Activated CD8-positive, alpha-beta memory T cell treated with anti-CD3 and anti-CD28 coated beads, Interleukin-2, amount 50 U/mL, for 4 hours (primary cell): ENCODE data around the gene ORAI2.
"Not testable (repeated sequence)": the region's sequence is repeated elsewhere in the genome, so short reads cannot be mapped to it uniquely, and the experiment has no call there.

Experiments
- DNase-seq: peaks from one replicate; pipeline ENCODE4 v3.0.0-alpha.2; 2020

ORAI2 gene

DNA sequence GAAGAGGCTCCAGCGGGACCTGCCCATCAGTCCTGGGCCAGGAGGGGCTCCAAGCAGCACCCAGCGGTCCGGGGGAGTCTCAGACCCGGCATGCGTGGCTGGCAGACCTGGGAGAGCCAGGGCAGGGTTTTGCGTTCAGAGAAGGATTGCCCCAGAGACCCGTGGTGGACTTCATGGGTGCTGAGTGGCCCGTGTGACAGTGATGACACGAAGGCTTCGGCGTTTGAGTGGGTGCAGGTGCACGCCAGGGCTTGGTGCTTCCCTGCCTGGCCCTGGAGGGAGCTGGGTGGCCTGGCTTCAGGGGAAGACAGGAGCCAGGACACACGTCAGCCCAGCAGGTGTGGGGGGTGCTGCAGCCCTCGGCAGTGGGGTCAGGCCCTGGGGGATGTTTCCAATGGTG lies 13.9 kb downstream of the ORAI2 start:
- no peak for DNase-seq

DNA sequence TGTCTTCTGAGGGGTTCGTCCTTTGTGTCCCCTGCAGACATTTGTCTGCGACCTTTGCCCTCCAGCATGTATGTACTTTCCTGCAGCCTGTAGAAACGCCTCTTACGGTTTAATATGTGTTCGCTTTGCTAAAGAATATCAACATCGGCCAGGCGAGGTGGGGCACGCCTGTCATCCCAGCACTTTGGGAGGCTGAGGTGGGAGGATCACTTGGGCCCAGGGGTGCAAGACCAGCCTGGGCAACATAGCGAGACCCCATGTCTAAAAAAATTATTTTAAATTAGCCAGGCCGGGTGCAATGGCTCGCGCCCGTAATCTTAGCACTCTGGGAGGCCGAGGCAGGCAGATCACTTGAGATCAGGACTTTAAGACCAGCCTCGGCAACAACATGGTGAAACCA lies 15.8 kb downstream of the ORAI2 start:
- no peak for DNase-seq

DNA sequence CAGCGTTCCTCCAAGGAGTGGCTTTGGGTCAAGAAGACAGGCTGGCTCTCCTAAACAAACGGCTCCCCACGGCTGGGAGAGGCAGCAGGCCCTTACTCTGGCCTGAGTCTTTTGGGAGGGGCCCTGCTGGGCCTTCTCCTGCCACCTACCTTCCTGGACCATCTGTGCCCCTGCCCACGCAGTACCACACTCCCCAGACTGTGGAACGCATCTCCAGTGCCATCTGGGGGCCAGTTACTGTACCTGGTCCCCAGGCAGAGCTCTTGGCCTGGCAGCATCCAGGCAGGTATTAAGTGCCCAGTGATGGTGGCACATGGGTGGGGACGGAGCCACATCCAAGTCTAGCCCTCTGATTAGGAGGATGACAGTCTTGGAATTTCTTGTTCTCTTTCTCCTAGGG lies 16.9 kb downstream of the ORAI2 start:
- peak; percentile 65 for DNase-seq

DNA sequence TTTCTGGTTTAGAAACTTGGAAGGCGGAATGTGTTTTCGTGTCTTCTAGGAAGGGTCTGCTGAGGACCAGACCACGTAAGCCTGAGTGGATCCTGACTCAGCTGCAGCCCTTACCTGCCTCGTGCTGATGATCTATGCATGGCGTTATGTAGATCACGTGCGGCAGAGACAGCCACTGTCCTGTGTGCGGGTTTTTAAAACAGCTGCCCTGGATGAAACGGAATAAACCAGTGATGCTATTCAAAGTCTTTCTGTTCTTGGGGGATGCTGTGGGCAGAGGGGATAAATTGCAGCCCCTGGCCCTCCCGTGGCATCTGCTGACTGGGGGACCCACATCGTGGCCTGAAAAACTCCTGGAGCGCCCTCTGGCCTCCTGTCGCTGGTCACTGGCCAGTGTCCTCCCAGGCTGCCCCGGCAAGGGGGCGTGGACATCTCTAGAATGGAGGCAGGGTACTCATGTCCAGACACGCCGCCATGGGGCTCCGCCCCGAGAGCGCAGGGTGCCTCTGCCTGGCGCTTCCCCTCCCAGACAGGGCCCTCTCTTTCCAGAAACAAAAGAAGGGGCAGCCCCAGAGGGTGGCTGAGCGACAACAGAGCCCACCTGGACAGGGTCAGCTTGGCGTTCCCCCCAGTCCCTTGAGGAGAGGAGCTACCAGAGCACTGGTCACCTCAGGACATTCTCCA lies 18.1 kb downstream of the ORAI2 start:
- DNase-seq = no peak

DNA sequence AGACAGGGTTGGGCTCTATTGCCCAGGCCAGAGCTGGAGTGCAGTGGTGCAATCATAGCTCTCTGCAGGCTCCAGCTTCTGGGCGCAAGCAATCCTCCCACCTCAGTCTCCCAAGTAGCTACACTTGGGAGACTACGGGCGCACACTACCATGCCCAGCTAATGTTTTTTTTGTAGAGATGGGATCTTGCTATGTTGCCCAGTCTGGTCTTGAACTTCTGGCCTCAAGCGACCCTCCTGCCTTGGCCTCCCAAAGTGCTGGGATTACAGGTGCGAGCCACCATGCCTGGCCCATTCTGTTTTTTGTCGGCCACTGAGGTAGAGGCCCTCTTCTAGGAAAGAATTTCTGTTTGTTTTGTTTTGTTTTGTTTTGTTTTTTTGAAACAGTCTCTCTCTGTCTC lies 19.1 kb downstream of the ORAI2 start:
- DNase-seq = no peak

DNA sequence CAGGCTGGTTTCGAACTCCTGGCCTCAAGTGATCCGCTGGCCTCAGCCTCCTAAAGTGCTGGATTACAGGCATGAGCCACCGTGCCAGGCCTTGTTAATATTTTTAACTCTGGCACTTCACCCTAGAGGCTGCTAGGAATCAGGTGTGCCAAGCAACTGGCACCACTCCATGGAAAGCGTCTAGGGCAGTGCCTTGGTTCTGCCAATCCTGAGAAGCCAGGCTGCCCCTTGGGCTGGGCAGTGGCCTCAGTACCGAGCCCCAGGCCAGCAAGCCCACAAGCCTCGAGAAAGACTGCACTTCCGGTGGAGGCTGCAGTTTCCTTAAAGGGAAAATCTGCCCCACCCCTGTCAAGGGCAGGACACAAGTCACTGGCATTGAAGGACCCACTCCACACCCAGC lies 19.9 kb downstream of the ORAI2 start:
- no peak for DNase-seq

DNA sequence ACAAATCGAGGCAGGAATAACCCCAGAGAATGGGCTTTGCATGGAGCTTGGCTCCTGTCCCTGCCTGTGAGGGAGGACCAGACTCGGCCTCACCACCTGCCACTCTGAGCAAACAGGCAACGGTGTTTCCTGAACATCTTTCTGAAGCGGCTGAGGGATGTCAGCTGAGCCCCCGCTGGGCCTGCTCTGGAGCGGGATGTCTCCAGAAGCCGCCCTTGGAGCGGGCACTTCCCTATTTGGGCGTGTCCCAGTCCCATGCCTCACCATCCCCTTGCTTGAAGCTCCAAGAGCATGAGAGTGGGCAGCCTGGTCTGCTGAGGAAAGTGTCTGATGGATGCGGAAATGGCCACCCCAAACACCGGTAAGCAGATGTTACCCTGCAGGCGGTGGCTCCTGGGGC lies 21.1 kb downstream of the ORAI2 start:
- no peak for DNase-seq

DNA sequence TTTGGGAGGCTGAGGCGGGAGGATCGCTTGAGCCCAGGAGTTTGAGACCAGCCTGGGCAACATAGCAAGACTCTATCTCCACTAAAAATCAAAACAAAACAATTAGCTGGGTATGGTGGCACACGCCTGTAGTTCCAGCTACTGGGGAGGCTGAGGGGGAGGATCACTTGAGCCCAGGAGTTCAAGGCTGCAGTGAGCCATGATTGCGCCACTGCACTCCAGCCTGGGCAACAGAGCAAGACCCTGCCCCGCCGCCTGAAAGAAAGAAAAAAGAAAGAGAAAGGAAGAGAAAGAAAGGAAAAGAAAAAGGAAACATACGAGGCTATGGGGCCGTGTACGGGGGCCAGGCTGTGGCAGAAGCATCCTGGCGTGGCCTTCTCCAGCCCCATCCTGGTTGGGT lies 21.6 kb downstream of the ORAI2 start:
- DNase-seq = not testable (repeated sequence)

DNA sequence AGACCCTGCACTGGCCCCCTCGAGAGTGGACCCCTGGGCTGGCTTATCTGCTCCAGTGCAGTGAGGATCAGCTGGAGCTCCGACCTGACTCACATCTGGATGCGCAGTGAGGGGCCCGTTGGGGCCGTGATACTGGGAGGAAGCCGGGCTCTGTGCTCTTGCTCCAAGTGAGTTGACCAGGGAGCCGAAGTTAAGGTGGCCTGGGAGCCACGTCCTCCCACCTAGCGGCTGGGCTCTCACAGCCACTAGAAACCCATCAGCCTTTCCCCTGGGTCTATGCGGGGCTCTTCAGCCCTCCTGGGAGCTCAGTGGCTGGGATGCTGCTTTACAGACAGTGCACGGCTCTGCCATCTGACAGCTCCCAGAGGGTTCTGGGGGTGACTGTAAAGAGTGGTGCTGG lies 22.2 kb downstream of the ORAI2 start:
- DNase-seq = no peak

DNA sequence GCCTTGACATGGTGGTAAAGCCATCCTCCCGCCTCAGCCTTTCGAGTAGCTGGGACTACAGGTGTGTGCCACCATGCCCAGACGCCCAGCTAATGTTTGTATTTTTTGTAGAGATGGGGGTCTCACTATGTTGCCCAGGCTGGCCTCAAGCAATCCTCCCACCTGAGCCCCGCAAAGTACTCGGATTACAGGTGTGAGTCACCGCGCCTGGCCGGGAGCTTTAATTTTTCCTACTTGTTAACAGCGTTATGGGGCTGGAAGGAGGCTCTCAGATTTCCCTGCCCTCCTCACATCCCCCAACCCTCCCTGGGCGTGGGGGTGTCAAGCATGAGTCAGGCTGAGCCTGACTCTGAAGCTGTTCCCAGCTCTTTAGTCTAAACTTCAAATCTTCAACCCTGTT lies 23.0 kb downstream of the ORAI2 start:
- DNase-seq = no peak

DNA sequence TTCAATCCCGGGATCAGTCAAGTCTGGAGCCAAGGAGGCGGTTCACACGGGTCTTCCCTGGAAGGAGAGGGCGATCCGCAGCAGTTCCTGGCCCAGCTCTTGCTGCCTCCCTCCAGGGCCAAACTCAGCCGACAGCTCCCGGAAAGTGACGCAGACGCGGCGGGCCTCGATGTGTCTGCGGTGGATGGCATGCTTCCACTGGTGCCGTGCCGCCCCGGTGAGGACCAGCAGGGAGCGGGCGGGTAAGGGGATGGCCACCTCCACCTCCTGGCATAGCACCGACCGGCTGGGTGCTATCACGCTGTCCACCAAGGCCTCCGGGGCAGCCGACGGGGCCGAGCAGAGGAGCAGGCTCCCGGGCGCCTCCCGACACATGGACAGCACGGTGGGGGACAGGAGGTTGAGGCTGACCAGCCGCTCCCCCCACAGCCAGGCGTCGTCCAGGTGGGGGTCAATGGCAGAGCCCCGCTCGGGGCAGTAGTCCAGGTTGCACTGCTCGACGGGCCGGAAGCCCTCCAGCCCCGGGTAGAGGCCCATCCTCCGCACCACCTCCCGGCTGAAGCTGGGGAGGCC lies 24.1 kb downstream of the ORAI2 start:
- no peak for DNase-seq

DNA sequence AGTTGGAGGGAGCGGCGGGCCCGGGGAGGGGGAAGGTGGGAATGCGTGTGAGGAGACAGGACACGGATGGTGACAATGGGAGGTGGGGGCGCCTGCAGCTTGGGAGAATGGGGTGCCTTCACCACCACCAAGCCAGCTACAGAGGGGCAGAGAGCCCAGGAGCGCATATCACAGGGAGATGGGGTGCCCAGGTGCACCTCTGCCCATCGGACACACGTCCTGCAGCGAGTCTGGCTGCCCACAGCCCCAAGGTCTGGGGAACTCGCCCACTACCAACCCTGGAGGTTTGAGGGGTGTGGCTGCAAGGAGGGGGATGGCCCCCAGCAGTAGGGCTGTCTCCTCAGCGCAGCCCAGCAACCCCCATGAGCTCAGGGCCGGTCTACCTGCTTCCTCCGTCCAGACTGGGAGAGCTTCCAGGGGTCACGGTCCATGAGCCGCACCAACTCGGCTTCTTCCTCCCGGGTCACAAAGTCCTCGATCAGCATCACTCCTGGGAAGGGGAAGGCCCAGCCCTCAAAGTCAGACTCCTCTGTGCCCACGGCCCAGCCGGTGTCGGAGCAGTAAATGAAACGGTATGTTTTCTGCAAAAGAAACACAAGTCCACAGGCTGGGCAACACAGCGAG lies 26.0 kb downstream of the ORAI2 start:
- no peak for DNase-seq

DNA sequence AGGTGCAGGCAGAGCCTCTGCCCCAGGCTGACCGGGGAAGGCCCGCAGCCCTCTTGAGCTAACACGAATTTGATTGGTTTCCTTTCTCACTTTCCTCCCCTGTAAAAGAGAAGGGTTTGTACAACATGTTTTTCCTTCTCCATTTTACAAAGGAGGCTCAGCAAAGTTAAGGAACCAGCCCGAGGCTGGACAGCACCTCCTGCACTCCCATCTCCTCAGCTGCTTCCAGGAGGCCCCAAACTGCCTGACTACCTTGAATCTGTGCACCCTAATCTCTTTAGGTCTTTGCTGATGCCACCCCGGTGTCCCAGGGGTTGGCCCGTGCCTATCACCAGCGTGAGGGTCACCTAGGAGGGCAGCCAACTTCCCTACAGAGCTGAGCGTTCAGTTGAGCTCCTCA lies 27.1 kb downstream of the ORAI2 start:
- DNase-seq = no peak

DNA sequence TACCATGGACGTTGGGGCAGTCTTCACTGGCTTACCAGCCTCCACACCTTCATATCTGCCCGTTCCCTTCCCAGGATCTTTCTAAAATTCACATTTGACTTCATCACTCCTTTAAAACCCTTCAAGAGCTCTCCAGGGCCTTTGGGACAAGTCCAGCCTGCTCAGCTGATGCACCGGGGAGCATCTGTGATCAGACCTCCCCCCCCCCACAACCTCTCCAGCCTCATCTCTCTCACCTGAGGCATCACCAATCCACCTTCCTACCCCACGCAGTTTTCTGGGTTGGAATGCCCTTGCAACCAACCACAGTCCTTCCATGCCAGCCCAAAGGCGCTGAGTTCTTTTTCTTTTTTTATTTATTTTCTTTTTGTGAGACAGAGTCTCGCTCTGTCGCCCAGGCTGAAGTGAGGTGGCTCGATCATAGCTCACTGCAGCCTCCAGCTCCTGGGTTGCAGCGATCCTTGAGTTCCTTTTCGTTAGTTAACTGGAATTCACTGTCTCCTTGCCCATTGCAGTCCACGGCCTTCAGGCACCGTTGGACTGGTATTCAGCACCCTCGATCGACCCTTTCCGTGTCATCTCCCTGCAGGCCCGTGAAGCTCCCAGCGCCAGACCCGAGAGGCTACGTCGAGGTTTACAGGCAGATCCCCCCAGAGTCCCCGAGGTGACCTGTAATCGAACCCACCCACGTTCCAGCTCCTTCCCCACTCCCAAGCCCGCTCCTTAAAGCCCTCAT lies 30.6 kb downstream of the ORAI2 start:
- no peak for DNase-seq

DNA sequence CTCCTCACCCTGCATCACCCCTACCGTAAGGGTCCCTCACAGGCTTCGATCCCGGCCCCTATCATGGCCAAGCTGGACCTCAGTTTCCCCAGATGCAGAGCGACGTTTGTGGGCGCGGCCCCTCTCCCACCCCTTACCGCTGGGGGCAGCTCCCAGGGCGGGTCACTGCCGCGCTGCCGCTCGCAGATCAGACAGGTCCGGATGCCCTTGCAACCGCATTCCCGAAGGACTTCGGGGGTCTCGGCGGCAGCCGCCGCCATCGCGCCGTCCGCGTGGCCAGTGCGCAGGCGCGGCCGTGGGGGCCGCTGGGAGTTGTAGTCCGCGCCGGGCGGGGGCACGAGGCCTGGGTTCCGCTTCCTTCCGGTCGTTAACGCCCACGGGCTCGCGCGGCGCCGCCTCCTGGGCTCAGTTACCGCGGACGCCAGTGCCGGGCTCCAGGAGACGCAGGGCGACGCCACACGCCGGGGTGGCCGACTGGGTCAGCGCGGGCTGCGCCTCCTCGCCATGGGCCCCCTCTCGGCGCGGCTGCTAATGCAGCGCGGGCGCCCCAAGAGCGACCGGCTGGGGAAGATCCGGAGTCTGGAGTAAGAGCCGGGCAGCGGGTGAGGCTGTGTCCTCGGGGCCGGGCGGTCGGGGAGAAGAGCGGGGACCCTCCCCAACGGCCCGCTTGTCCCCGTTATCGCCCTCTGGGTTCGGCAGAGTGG lies 31.4 kb downstream of the ORAI2 start, which contains the start of the genes ALKBH4 and LRWD1:
ALKBH4 (minus strand) TSS at position 287 of the 704 bp plus-strand sequence; CDS start at position 260, 27 bp downstream.
LRWD1 (plus strand) TSS at position 408 of the 704 bp plus-strand sequence; CDS start at position 505, 97 bp downstream.
- DNase-seq = peak; percentile 96

DNA sequence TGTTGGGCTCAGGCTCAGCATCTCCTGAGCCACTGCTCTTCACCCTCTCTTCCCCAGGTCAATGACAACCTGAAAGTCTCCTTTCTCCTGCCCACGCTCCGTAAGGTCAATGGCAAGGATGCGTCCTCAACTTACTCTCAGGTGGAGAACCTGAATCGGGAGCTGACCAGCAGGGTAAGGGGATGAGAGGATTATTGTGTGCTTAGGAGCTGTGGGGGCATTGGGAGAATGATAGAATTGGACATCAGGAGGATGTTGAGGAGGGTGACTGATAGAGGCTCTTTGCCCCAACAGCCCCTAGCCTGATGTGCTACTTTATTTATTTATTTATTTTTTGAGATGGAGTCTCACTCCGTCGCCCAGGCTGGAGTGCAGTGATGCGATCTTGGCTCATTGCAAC lies 32.7 kb downstream of the ORAI2 start:
- DNase-seq = no peak

DNA sequence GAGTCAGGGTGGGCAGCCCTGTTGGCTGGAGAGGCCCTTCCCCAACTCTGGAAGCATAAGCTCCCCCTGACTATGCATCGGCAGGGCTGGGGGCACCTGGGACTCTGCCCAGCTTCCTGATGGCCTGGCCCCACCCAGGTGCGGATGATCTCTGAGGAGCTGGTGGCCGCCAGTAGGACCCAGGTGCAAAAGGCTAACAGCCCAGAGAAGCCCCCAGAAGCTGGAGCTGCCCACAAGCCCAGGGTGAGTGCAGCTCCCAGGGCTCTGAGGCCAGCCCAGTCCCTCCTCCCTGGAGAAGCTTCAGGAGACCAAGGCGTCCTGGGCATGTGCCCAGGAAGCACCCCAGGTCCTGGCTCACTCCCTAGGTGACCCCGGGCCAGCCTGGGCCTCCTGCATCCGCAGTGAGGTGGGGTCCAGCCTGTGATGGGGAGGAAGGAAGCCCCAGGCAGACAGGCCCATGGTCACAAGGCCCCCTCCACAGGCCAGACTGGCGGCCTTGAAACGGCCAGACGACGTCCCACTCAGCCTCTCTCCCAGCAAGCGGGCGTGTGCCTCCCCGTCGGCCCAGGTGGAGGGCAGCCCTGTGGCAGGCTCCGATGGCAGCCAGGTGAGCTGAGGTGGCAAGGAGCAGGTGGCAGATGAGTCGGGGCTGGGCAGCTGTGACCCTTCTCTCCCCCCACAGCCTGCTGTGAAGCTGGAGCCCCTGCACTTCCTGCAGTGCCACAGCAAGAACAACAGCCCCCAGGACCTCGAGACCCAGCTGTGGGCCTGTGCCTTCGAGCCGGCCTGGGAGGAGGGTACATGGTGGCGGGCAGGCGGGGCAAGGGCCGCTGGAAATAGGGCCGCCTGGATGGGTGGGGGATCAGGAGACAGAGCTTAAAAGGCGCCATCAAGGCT lies 34.5 kb downstream of the ORAI2 start:
- no peak for DNase-seq

DNA sequence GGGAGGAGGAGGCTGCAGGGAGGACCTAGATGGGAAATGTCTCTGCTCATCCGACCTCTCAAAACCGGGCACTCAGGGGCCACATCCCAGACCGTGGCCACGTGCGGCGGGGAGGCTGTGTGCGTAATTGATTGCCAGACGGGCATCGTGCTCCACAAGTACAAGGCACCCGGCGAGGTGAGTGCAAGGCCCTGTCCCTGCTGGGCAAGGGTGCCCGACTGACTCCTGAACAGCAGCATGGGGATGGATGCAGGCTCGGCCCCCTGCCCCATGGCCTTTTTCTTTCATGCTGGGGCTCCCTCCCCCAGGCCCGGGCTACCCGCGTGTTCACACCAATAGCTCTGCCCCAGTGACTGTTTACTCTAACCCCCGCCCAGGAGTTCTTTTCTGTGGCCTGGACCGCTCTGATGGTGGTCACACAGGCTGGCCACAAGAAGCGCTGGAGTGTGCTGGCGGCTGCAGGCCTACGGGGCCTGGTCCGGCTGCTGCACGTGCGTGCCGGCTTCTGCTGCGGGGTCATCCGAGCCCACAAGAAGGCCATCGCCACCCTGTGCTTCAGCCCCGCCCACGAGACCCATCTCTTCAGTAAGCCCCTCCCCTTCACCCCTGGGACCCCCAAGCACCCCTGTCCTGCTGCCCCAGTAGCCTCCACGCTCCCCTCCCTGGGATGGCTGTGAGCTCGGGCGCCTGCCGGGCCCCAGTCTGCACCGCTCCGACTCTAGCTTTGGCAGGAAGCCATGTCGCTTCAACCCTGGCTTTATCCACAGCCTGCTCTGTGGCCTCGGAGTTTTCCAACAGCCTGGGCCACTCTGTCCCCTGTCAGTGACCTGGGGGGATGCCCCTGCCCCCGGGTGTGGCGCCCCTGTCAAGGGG lies 35.3 kb downstream of the ORAI2 start:
- no peak for DNase-seq

DNA sequence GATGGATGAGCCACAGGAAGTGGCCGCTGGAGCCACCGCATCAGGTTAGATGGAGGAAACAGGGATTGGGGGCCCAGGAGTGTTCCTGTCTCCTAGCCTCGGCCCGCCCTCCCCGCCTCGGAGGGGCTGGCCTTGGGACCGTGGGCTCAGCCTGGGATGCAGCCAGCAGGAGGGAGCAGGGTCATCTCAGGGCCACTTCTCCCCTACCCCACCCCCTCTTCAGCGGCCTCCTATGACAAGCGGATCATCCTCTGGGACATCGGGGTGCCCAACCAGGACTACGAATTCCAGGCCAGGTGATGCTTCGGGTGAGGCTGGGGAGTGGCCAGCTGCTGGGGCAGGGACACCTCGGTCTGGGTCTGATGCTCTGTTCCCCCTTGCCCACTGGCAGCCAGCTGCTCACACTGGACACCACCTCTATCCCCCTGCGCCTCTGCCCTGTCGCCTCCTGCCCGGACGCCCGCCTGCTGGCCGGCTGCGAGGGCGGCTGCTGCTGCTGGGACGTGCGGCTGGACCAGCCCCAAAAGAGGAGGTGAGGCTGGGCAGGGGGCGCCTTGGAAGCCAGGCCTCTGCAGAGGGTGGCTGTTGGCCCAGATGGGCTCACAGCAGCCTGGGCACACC lies 36.1 kb downstream of the ORAI2 start:
- no peak for DNase-seq
